K562 (cell line): Measurements from ENCODE around the gene CCR2. TPM values are rescaled to one million over a fixed set of nuclear protein-coding genes. Genes with fewer than 3 reads are reported as not detected.

ENCODE experiments used
- BHLHE40 ChIP-seq: IDR thresholded peaks from 2 replicates; pipeline ENCODE4 v1.6.1; 2011; ENCODE audit warnings: low read length, improper control_type of control experiment
- BRD9 ChIP-seq: fragments of 450-650 bp; IDR thresholded peaks from 2 replicates; pipeline ENCODE4 v1.6.1; 2018; ENCODE audit warnings: low read depth; ENCODE audit not compliant: partially characterized antibody
- CBFA2T3 ChIP-seq: fragments of 450-650 bp; IDR thresholded peaks from 2 replicates; pipeline ENCODE4 v1.6.1; 2017
- FOSL1 ChIP-seq: fragments of 200-800 bp; sonication (Bioruptor generic); conservative IDR thresholded peaks from 2 replicates; pipeline ENCODE4 v1.6.1; 2016; ENCODE audit warnings: missing genetic modification characterization, missing compliant biosample characterization
- MED1 ChIP-seq: sonication (generic); formaldehyde crosslinking; IDR thresholded peaks from 2 replicates; pipeline ENCODE4 v1.8.1; 2023; ENCODE audit warnings: missing genetic modification reagents, borderline replicate concordance
- MNT ChIP-seq, 2 experiments: fragments of 450-650 bp; conservative IDR thresholded peaks; 2 replicates each; pipeline ENCODE4 v1.6.1; 2017; ENCODE audit warnings: mild to moderate bottlenecking in 2 of 2, moderate library complexity in 2 of 2
- NEUROD1 ChIP-seq: fragments of 150-350 bp; IDR thresholded peaks from 2 replicates; pipeline ENCODE4 v1.6.1; 2014; ENCODE audit warnings: borderline replicate concordance, low read length, low read depth; ENCODE audit not compliant: partially characterized antibody
- NR2C2 ChIP-seq, 2 experiments: fragments of 200-800 bp in 1 of 2; sonication (Bioruptor generic) in 1 of 2; sonication (generic) in 1 of 2; formaldehyde crosslinking in 1 of 2; IDR thresholded peaks; 2 replicates each; pipeline versions ENCODE4 v1.6.1 to v1.8.0; 2016 to 2022; ENCODE audit warnings: mild to moderate bottlenecking in 1 of 2, missing compliant biosample characterization in 1 of 2, missing genetic modification characterization in 1 of 2, missing genetic modification reagents in 1 of 2
- PRPF4 ChIP-seq: fragments of 200-400 bp; formaldehyde crosslinking; IDR thresholded peaks from one replicate; pipeline ENCODE4 v1.6.1; 2017; ENCODE audit warnings: low read length, low read depth, mild to moderate bottlenecking; ENCODE audit not compliant: insufficient read depth, poor library complexity, severe bottlenecking
- SFPQ ChIP-seq: fragments of 200-400 bp; formaldehyde crosslinking; IDR thresholded peaks from 2 replicates; pipeline ENCODE4 v1.6.1; 2017; ENCODE audit warnings: mild to moderate bottlenecking, low read depth, low read length, moderate library complexity
- SMARCE1 ChIP-seq: fragments of 450-650 bp; IDR thresholded peaks from 2 replicates; pipeline ENCODE4 v1.7.1; 2016; ENCODE audit warnings: mild to moderate bottlenecking
- THRA ChIP-seq: fragments of 450-650 bp; IDR thresholded peaks from 2 replicates; pipeline ENCODE4 v1.6.1; 2017; ENCODE audit warnings: mild to moderate bottlenecking, moderate library complexity
- TSHZ1 ChIP-seq: fragments of 250-450 bp; sonication (Bioruptor Pico); IDR thresholded peaks from 2 replicates; pipeline ENCODE4 v1.4.0; 2020; ENCODE audit warnings: mild to moderate bottlenecking, moderate library complexity
- USF2 ChIP-seq: sonication (generic); formaldehyde crosslinking; IDR thresholded peaks from 2 replicates; pipeline ENCODE4 v1.5.0; 2020; ENCODE audit warnings: missing genetic modification reagents
- ZNF224 ChIP-seq: sonication (generic); formaldehyde crosslinking; IDR thresholded peaks from 2 replicates; pipeline ENCODE4 v1.8.0; 2022; ENCODE audit warnings: mild to moderate bottlenecking, missing genetic modification reagents
- ZNF77 ChIP-seq: fragments of 250-450 bp; sonication (Bioruptor Pico); IDR thresholded peaks from 2 replicates; pipeline ENCODE4 v1.5.0; 2020
- ZSCAN29 ChIP-seq: fragments of 450-650 bp; IDR thresholded peaks from 2 replicates; pipeline ENCODE4 v1.6.1; 2017
- polyA plus RNA-seq, 8 experiments: library from polyadenylated mRNA; depleted of rRNA in 4 of 8; stranded (reverse) in 5 of 8; unstranded in 3 of 8; fragments of >200 nt; fragmentation: Nextera tagmentation in 2 of 8; fragmentation: Illumina TruSeq in 1 of 8; extraction: Ambion mirVana in 2 of 8; extraction: Trizol in 1 of 8; gene quantifications; 2 replicates each; pipeline versions ENCODE4 v1.2.1 to v1.2.3, GENCODE V29; 2011 to 2014; ENCODE audit warnings: inconsistent platforms in 1 of 8, missing spikeins in 1 of 8
- total RNA-seq, 7 experiments: library from RNA; depleted of rRNA in 6 of 7; stranded (reverse); fragments of >200 nt in 6 of 7; fragmentation: Illumina TruSeq in 2 of 7; extraction: Trizol in 2 of 7; gene quantifications; 2 replicates each; pipeline versions ENCODE4 v1.2.1 to v1.2.3, GENCODE V29; 2011 to 2021; ENCODE audit warnings: low replicate concordance in 1 of 7

CCR2 gene
- total and polyA plus RNA-seq, 9 of the 15 experiments (the other 6 are each of a cell fraction or from before 2014, with no cell fraction given) = not detected

GRCh38 chr3:46393554-46394434, 39.9 kb downstream of the CCR2 start (continued):
- TF ChIP-seq BHLHE40 = peak; percentile 93
- 0 out of 2 replicates have a peak, but pooled peaks have one; percentile 13 for TF ChIP-seq FOSL1 (tag)
- no peak for TF ChIP-seq ZNF77 (CRISPR knock-in tag)
- TF ChIP-seq TSHZ1 (CRISPR knock-in tag) = no peak
- TF ChIP-seq THRA = no peak
- no peak for TF ChIP-seq MED1 (CRISPR knock-in tag)
- peak; percentile 63 to 71; a peak in 3 of 4 replicates for TF ChIP-seq MNT (conservative IDR thresholded peaks at IDR 0.05)
- no peak for TF ChIP-seq ZSCAN29
- no peak for TF ChIP-seq ZNF224 (CRISPR knock-in tag)
- TF ChIP-seq USF2 (CRISPR knock-in tag) = peak; percentile 72
- TF ChIP-seq BRD9 = no peak
- no peak for TF ChIP-seq NR2C2 (CRISPR knock-in tag; IDR thresholded peaks at IDR 0.05)
- TF ChIP-seq NR2C2 (tag; IDR thresholded peaks at IDR 0.05) = peak; percentile 88
- 0 out of 2 replicates have a peak, but pooled peaks have one; percentile 24 for TF ChIP-seq SMARCE1
- TF ChIP-seq NEUROD1 = no peak
- TF ChIP-seq CBFA2T3 = peak; percentile 60
- no peak for TF ChIP-seq PRPF4
- no peak for TF ChIP-seq SFPQ
